ENCODE results near the gene UBALD2. TPM values are rescaled to one million over a fixed set of nuclear protein-coding genes. Genes with fewer than 3 reads are reported as not detected.
A peak's percentile ranks its signal among the peaks of the same experiment; 100 is the strongest.

Gene UBALD2
- total and polyA plus RNA-seq, 2 of the 13 experiments (the other 11 are each of a cell fraction or from before 2014, with no cell fraction given): 3.3 to 89.7 TPM

DNA sequence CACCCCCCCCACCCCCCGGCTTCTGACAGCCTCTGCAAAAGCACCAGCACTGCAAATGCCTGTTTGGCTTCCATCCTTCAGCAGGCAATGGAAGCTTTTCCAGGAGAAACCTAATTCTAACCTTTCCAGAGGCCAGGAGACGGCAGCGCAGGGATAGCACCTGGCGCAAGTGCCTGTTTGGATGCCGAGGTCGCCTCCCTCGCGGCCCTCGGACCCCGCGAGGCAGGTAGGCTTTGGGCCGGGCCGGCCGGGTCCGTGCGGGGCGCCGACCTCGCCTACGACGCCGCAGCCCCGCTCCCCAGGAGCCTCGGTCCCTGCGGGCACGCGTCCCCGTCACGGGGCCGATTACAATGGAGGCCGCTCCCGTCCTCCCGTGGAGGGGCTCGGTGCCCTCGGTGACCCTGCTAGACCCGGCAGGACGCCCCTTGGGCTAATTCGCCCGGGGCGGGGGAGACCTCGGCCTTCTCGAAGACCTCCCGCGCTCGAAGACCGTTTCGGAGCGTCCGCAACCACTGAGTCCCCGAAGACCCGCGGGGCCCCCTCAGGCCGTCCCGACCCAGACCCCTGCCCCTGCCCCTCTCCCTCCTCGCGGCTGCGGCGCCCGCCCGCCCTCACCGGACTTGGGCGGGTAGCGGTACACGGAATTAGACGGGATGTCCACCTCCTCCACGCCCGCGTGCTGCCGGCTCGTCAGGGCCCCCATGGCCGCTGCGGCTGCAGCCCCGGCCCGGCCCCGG lies 25.4 kb upstream of the UBALD2 start (continued):
- TF ChIP-seq, protein P1, sequence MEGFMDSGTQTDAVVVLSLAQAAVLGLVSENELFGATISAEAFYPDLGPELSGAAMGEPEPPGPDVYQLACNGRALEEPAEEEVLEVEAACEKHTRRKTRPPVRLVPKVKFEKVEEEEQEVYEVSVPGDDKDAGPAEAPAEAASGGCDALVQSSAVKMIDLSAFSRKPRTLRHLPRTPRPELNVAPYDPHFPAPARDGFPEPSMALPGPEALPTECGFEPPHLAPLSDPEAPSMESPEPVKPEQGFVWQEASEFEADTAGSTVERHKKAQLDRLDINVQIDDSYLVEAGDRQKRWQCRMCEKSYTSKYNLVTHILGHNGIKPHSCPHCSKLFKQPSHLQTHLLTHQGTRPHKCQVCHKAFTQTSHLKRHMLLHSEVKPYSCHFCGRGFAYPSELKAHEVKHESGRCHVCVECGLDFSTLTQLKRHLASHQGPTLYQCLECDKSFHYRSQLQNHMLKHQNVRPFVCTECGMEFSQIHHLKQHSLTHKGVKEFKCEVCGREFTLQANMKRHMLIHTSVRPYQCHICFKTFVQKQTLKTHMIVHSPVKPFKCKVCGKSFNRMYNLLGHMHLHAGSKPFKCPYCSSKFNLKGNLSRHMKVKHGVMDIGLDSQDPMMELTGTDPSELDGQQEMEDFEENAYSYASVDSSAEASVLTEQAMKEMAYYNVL (CRISPR knock-in tag; IDR thresholded peaks at IDR 0.05; ENCODE audit: borderline replicate concordance): 0 out of 2 replicates have a peak, but pooled peaks have one; percentile 39
- peak; percentile 46; the same call in 1 of the 2 replicates for TF ChIP-seq NRL (CRISPR knock-in tag; IDR thresholded peaks at IDR 0.05; ENCODE audit: borderline replicate concordance)
- TF ChIP-seq, protein P2, sequence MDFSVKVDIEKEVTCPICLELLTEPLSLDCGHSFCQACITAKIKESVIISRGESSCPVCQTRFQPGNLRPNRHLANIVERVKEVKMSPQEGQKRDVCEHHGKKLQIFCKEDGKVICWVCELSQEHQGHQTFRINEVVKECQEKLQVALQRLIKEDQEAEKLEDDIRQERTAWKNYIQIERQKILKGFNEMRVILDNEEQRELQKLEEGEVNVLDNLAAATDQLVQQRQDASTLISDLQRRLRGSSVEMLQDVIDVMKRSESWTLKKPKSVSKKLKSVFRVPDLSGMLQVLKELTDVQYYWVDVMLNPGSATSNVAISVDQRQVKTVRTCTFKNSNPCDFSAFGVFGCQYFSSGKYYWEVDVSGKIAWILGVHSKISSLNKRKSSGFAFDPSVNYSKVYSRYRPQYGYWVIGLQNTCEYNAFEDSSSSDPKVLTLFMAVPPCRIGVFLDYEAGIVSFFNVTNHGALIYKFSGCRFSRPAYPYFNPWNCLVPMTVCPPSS (IDR thresholded peaks at IDR 0.05): no peak
- TF ChIP-seq ZBTB7A (CRISPR knock-in tag; IDR thresholded peaks at IDR 0.05): peak; percentile 52; the same call in 1 of the 2 replicates
- TF ChIP-seq, protein P3, sequence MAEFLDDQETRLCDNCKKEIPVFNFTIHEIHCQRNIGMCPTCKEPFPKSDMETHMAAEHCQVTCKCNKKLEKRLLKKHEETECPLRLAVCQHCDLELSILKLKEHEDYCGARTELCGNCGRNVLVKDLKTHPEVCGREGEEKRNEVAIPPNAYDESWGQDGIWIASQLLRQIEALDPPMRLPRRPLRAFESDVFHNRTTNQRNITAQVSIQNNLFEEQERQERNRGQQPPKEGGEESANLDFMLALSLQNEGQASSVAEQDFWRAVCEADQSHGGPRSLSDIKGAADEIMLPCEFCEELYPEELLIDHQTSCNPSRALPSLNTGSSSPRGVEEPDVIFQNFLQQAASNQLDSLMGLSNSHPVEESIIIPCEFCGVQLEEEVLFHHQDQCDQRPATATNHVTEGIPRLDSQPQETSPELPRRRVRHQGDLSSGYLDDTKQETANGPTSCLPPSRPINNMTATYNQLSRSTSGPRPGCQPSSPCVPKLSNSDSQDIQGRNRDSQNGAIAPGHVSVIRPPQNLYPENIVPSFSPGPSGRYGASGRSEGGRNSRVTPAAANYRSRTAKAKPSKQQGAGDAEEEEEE (CRISPR knock-in tag; IDR thresholded peaks at IDR 0.05; ENCODE audit: borderline replicate concordance): no peak
- TF ChIP-seq ZNF138 (CRISPR knock-in tag; IDR thresholded peaks at IDR 0.05; ENCODE audit: low read depth): no peak
- no peak for TF ChIP-seq HNRNPUL1 (IDR thresholded peaks at IDR 0.05; ENCODE audit: low read depth, low read length)
- TF ChIP-seq, protein P4, sequence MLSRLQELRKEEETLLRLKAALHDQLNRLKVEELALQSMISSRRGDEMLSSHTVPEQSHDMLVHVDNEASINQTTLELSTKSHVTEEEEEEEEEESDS (CRISPR knock-in tag; IDR thresholded peaks at IDR 0.05; ENCODE audit: borderline replicate concordance): no peak
- TF ChIP-seq MBNL3 (CRISPR knock-in tag; conservative IDR thresholded peaks at IDR 0.05): no peak
- TF ChIP-seq NR3C1 (CRISPR knock-in tag; IDR thresholded peaks at IDR 0.05): no peak
- no peak for TF ChIP-seq HNRNPLL (IDR thresholded peaks at IDR 0.05; ENCODE audit: low read depth, low read length, poor library complexity, severe bottlenecking)
- TF ChIP-seq ZNF367 (CRISPR knock-in tag; IDR thresholded peaks at IDR 0.05; ENCODE audit: borderline replicate concordance): no peak
- no peak for TF ChIP-seq NBN (conservative IDR thresholded peaks at IDR 0.05)
- no peak for TF ChIP-seq NFYC (CRISPR knock-in tag; IDR thresholded peaks at IDR 0.05)
- no peak for TF ChIP-seq POLR2AphosphoS5 (IDR thresholded peaks at IDR 0.05; ENCODE audit: low read depth, low read length)
- TF ChIP-seq ZC3H13 (CRISPR knock-in tag; IDR thresholded peaks at IDR 0.05): no peak
- TF ChIP-seq RARG (CRISPR knock-in tag; IDR thresholded peaks at IDR 0.05; ENCODE audit: low read depth): no peak
- TF ChIP-seq CBX1 (IDR thresholded peaks at IDR 0.05; ENCODE audit: low read depth): no peak
- TF ChIP-seq TSC22D2 (CRISPR knock-in tag; IDR thresholded peaks at IDR 0.05; ENCODE audit: borderline replicate concordance): no peak
- TF ChIP-seq ZNF460 (CRISPR knock-in tag; IDR thresholded peaks at IDR 0.05; ENCODE audit: borderline replicate concordance): no peak
- TF ChIP-seq TOE1 (CRISPR knock-in tag; IDR thresholded peaks at IDR 0.05): no peak
- TF ChIP-seq, protein P5, sequence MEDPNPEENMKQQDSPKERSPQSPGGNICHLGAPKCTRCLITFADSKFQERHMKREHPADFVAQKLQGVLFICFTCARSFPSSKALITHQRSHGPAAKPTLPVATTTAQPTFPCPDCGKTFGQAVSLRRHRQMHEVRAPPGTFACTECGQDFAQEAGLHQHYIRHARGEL (CRISPR knock-in tag; IDR thresholded peaks at IDR 0.05): 0 out of 2 replicates have a peak, but pooled peaks have one; percentile 41
- TF ChIP-seq RXRA (CRISPR knock-in tag; IDR thresholded peaks at IDR 0.05): no peak
- no peak for TF ChIP-seq CCAR2 (optimal IDR thresholded peaks at IDR 0.05; ENCODE audit: low read depth, low read length)
- TF ChIP-seq FLYWCH1 (CRISPR knock-in tag; IDR thresholded peaks at IDR 0.05): no peak
- no peak for TF ChIP-seq ATF1 (CRISPR knock-in tag; IDR thresholded peaks at IDR 0.05)
- TF ChIP-seq ZFP36L1 (CRISPR knock-in tag; IDR thresholded peaks at IDR 0.05): no peak

Data from HepG2 (cell line).